B cell (primary cell): ENCODE measurements around the gene GOT1.

Experiments used
- EZH2 ChIP-seq: IDR thresholded peaks from 2 replicates; pipeline ENCODE4 v1.6.1; 2012; ENCODE audit warnings: borderline replicate concordance, low read depth, mild to moderate bottlenecking, moderate library complexity, low read length; ENCODE audit not compliant: insufficient read depth, poor library complexity, severe bottlenecking
- TF ChIP-seq, protein P1 (sequence below): fragments of 200-600 bp; IDR thresholded peaks from one replicate; pipeline ENCODE4 v1.8.0; 2022; ENCODE audit warnings: antibody characterized with exemption, mild to moderate bottlenecking

DNA sequence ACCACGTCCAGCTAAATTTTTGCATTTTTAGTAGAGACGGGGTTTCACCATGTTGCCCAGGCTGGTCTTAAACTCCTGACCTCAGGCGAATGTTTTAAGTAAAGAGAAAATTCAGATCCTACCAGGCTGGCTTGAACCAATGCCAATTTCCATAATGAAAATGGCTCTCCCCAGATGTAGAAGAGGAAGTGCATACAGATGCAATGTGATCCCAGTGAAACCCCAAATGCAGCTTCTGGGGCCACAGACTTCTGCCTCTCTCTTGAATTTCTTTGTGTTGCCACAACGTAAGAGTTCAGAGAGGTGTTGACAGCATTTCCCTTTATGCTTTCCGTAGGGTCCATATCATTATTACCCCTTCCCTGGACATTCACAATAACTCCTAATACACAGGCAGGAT lies 29.6 kb upstream of the GOT1 start:
- TF ChIP-seq, protein P1, sequence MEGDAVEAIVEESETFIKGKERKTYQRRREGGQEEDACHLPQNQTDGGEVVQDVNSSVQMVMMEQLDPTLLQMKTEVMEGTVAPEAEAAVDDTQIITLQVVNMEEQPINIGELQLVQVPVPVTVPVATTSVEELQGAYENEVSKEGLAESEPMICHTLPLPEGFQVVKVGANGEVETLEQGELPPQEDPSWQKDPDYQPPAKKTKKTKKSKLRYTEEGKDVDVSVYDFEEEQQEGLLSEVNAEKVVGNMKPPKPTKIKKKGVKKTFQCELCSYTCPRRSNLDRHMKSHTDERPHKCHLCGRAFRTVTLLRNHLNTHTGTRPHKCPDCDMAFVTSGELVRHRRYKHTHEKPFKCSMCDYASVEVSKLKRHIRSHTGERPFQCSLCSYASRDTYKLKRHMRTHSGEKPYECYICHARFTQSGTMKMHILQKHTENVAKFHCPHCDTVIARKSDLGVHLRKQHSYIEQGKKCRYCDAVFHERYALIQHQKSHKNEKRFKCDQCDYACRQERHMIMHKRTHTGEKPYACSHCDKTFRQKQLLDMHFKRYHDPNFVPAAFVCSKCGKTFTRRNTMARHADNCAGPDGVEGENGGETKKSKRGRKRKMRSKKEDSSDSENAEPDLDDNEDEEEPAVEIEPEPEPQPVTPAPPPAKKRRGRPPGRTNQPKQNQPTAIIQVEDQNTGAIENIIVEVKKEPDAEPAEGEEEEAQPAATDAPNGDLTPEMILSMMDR: no peak
- TF ChIP-seq EZH2: no peak
